HG03135 (cell line): ENCODE measurements around the gene CIB4.

Source experiments
- ATAC-seq: cut with Tn5 transposase; IDR thresholded peaks from one replicate; pipeline ENCODE4 v1.9.1; 2021; ENCODE audit warnings: mild to moderate bottlenecking, moderate library complexity; ENCODE audit not compliant: unreplicated experiment

The CIB4 gene

GRCh38 chr2:26640781-26641564 is at the start of gene CIB4:
TSS of gene CIB4 (minus strand) at chr2:26641366. CDS start at chr2:26641314, 52 bp downstream.
- ATAC-seq, result no peak

GRCh38 chr2:26687801-26688200 is 46.6 kb upstream of the CIB4 start:
- no peak for ATAC-seq

DNA sequence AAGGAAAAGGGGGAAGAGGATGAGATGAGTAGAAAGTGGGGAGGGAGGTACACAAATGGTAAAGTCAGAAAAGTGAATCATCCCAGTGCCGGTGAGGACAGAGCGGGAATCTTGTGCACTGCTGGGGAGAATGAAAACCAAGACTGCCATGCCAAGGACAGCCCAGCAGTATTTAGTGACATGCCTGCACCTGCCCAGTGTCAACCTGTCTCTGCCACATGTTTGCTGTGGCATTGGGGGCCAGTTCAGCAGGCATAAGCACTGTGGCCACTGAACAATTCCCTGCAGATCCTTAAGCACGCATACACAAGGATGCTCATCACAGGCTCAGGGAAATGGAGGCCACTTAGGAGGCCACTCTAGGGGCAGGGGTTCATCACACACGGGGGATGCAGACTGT is 46.2 kb upstream of the CIB4 start:
- ATAC-seq, result no peak

GRCh38 chr2:26685989-26686839 is 45.0 kb upstream of the CIB4 start:
- ATAC-seq, result no peak

- ATAC-seq, result no peak
Observed at GRCh38 chr2:26685341-26685740, 44.2 kb upstream of the CIB4 start.

- ATAC-seq, result no peak
Observed at GRCh38 chr2:26683583-26683982, 42.4 kb upstream of the CIB4 start.

- no peak for ATAC-seq
Observed at GRCh38 chr2:26682155-26682554, 41.0 kb upstream of the CIB4 start.

DNA sequence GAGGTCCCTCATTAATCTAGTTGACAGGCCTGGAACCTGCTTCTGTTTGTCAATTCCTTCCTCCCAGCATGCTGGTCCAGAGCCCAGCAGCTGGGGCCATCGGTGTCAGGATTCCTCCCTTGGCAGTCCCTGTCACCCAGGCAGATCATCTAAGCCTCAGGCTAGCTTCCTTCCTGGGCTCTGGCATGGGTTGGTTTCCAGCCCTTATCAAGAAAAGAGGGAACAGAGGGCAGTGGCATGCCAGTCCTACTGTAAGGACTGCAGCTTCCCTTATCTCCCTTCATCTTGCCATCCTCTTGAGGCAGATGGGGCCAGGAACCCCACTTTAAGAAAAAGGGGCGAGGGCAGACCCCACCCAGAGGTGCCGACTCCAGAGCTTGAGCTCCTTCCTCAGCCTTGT is 40.5 kb upstream of the CIB4 start:
- no peak for ATAC-seq

GRCh38 chr2:26679867-26680266 is 38.7 kb upstream of the CIB4 start:
- no peak for ATAC-seq

DNA sequence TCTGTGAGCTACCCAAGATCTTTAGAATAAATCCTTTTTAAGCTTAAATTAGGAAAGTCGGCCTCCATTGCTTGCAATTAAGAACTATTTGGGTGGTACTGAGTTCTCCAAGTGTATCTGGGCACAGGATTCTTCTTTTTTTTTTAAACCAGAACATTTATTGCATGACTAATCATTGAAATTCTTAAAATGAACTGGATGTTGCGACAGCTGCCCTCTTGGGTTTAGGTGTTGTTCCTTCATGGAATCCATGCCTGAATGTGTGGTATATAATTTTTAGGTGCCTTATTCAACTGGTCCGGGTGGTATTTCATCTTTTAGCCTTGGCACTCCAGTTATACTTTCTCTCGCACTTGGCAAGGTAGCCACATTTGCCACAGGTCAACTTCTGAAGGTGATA is 36.9 kb upstream of the CIB4 start:
- no peak for ATAC-seq

DNA sequence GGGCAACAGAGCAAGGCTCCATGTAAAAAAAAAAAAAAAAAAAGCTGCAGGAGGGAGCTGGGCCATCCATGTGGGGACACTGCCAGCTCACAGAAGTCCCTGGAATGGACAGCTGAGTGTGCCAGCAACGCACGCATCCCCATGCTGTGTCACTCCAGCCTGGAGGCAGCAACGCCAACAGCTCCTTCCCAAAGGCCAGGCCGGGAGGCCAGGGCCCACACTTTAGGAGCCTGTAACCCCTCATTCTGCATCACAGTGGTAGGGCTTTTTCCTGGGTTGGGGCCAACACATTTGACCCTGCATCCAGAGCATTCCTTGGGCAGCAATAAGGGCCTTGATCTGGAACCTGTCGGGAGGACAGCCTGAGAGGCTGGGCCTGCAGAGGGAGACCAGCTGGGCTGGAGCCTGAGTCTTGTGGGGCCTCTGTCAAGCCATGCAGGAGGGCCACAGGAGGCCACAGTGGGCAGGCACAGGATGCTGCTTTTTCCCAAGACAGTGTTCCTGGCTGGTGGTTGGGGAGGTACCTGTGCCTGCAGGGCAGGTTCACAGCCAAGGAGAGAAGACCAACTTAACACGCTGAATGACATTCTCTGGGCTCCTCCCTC is 34.6 kb upstream of the CIB4 start:
- ATAC-seq, result no peak

DNA sequence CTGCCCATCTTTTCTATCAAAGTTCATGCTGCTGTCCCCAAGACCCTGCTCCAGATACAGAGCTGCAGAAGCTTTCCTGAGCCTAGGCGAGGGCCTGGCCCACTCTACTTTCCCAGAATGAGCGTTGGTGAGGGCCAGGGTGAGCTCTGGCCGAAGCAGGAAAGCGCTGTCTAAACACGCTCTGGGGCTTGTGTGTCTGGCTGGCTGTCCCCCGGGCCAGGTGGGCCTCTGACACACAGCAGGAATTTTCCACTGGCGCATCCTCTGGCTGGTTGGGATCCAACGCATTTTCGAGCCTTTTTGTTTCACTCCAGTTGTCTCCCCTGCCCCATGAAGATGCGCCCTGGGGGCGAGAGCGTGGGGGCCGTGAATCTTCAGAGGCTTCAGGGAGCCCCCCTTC is 33.6 kb upstream of the CIB4 start:
- ATAC-seq, result no peak

GRCh38 chr2:26674002-26674751 is 33.0 kb upstream of the CIB4 start:
- ATAC-seq, result no peak

DNA sequence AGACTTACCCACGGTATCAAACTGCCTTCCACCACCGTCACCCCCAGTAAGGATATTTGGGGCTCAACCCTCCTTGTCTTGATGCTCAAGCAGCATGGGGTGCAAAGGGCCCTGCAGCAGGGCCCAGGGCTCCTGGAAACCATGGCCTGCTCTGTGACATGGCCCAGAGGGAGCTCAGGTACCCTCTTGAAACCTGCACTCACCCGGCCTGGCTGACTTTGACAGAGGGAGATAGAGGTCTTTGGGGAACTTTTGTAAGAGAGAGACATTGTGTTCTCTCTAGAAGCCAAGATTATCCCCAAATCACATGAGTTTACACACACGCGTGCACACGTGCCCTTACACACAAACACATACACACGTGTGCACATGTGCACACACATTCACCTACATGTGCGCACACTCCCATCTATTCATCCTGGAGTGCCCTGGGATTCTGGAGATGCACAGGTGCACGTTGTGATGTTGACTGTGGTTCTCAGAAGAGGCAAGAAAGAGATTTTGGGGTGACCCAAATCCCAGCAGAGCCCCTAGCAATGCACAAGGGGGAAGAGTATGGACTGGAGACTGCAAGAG is 31.7 kb upstream of the CIB4 start:
- ATAC-seq, result no peak

DNA sequence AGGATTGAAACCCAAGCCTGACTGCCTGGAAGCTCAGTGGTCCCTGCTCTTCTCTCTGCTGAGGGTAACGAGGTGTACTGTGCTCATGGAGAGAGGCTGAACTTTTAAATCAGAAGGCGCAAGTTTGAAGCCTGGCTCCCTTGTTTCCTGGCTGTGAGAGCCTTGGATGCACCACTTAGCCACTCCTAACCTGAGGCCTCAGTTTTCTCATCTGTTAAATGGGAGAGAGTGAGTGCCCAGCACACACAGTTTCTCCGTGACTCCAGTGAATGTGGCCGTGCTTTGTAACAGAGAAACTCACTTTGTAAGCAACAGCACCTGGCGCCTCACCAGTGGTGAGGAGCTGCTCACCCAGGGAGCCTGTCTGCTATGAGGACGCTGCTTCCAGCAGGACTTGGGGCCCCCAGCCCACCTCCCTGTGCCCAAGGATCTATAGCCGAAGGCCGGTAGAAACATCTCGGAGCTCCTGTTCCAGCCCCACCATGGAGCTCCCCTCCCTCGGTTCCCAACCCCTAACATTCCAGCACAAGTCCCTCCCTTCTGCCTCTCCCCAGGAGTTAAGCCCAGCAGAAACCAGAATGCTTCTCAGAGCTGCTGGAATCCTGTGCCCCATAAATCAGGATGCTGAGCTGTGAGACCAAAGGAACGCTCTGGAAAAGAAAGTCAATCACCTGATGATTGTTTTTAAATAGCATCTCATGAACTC is 31.1 kb upstream of the CIB4 start:
- ATAC-seq, result no peak

- ATAC-seq, result no peak
Observed at GRCh38 chr2:26671691-26672090, 30.5 kb upstream of the CIB4 start.

DNA sequence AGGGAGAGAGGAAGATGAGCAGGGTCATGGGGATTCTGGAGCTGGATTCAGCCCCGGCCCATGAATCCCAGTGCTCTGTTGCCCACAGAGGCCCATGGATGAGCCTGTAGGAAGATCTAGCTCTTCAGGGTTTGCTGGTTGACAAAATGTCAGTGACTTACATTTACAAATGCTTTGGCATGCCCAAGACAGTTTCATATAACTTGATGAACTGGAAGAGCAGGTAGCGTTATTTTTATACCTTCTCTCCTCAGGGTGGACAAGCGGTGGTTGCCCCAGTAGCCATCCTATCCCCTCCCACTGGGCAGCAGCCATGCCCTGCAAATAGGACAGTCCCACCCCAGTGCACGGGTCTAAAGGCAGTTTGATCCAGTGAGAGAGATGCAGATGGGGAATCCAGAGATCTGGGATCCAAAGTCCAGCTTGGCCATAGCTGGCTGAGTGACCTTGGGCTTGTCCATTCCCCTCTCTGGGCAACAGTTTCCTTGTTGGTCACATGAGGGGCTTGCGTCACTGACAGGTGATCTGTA is 29.8 kb upstream of the CIB4 start:
- no peak for ATAC-seq

GRCh38 chr2:26670171-26670570 is 29.0 kb upstream of the CIB4 start:
- ATAC-seq, result no peak

GRCh38 chr2:26668856-26669750 is 27.9 kb upstream of the CIB4 start:
- no peak for ATAC-seq
